OCI-LY7 (cell line): ENCODE data around the gene TLE6. TPM values are rescaled to one million over a fixed set of nuclear protein-coding genes. Genes with fewer than 3 reads are reported as not detected.

ENCODE experiments used
- BruUV-seq: library from RNA; stranded (reverse); fragments of 400-500 nt; replicated peaks from 2 replicates; lab custom pipeline; 2021; lab: Mats Ljungman, UMichigan
- CTCF ChIA-PET: fragments of 300-600 bp; sonication (Branson Sonifier 250); formaldehyde crosslinking; loops from one replicate; lab custom pipeline; 2022; ENCODE audit warnings: antibody characterized with exemption; ENCODE audit not compliant: unreplicated experiment; lab: Charles Lee
- POLR2A ChIA-PET: fragments of 300-600 bp; sonication (Branson Sonifier 250); formaldehyde crosslinking; loops from one replicate; lab custom pipeline; 2022; ENCODE audit warnings: antibody characterized with exemption; lab: Charles Lee
- DNase-seq: peaks from one replicate; pipeline ENCODE4 v3.0.0-alpha.2; 2015; ENCODE audit warnings: low spot score
- H2AFZ ChIP-seq: fragments of 200-600 bp; sonication (generic), shearing (Covaris generic); 2 replicates; pipeline ENCODE4 v1.6.1; 2014; ENCODE audit warnings: mild to moderate bottlenecking, antibody characterized with exemption, low read length, moderate library complexity
- H3K27ac ChIP-seq: fragments of 200-600 bp; sonication (generic); 2 replicates; pipeline ENCODE4 v1.5.1; 2014; ENCODE audit warnings: mixed run types, low read depth, mild to moderate bottlenecking, moderate library complexity, low read length, inconsistent platforms; ENCODE audit not compliant: poor library complexity, severe bottlenecking
- H3K36me3 ChIP-seq: fragments of 200-600 bp; sonication (generic); 2 replicates; pipeline ENCODE4 v1.6.1; 2014; ENCODE audit warnings: mild to moderate bottlenecking, antibody characterized with exemption, low read length, moderate library complexity, mixed read lengths; ENCODE audit not compliant: insufficient read depth
- H3K4me1 ChIP-seq: fragments of 200-600 bp; sonication (generic); 2 replicates; pipeline ENCODE4 v1.5.1; 2014; ENCODE audit warnings: mild to moderate bottlenecking, low read length; ENCODE audit not compliant: insufficient read depth, poor library complexity, severe bottlenecking
- H3K4me2 ChIP-seq: fragments of 200-600 bp; sonication (generic); 2 replicates; pipeline ENCODE4 v1.6.1; 2014; ENCODE audit warnings: mild to moderate bottlenecking, low read length
- H3K4me3 ChIP-seq: fragments of 200-600 bp; sonication (generic); 2 replicates; pipeline ENCODE4 v1.5.1; 2014; ENCODE audit warnings: mild to moderate bottlenecking, low read depth, low read length; ENCODE audit not compliant: poor library complexity, severe bottlenecking
- H3K79me2 ChIP-seq: fragments of 200-600 bp; sonication (generic); 2 replicates; pipeline ENCODE4 v1.6.1; 2016; ENCODE audit warnings: low read depth, mild to moderate bottlenecking, low read length, moderate library complexity, mixed read lengths; ENCODE audit not compliant: insufficient read depth
- H3K9me2 ChIP-seq: fragments of 200-600 bp; sonication (generic); 2 replicates; pipeline ENCODE4 v1.6.1; 2016; ENCODE audit warnings: mild to moderate bottlenecking, low read length, mixed read lengths; ENCODE audit not compliant: insufficient read depth
- H3K9me3 ChIP-seq: fragments of 200-600 bp; sonication (generic); 2 replicates; pipeline ENCODE4 v1.6.1; 2014; ENCODE audit warnings: mild to moderate bottlenecking, mixed run types, low read length, mixed read lengths
- H4K20me1 ChIP-seq: fragments of 200-600 bp; sonication (generic); 2 replicates; pipeline ENCODE4 v1.6.1; 2014; ENCODE audit warnings: mild to moderate bottlenecking, antibody characterized with exemption, low read length, moderate library complexity, mixed read lengths; ENCODE audit not compliant: insufficient read depth
- CTCF ChIP-seq: fragments of 200-600 bp; sonication (generic); conservative IDR thresholded peaks from 2 replicates; pipeline ENCODE4 v1.5.1; 2014; ENCODE audit warnings: mild to moderate bottlenecking, antibody characterized with exemption, low read length, moderate library complexity, mixed read lengths
- EZH2phosphoT487 ChIP-seq: fragments of 200-600 bp; sonication (generic); IDR thresholded peaks from 2 replicates; pipeline ENCODE4 v1.6.1; 2018; ENCODE audit warnings: low read depth, borderline replicate concordance, mild to moderate bottlenecking, mixed run types, antibody characterized with exemption, low read length, moderate library complexity, mixed read lengths
- intact Hi-C: fragments of 100-400 bp; cut with micrococcal nuclease; formaldehyde crosslinking; loops from one replicate; pipeline ENCODE4 v1.10.0; 2022; ENCODE audit not compliant: unreplicated experiment
- total RNA-seq, 2 experiments: library from RNA; depleted of rRNA in 1 of 2; stranded (reverse); fragments of >200 nt in 1 of 2; shearing (Covaris generic) in 1 of 2; gene quantifications; 2 replicates each; pipeline ENCODE4 v1.2.3, GENCODE V29; 2014 to 2022

Gene TLE6
- total RNA-seq, 2 experiments from 2014 or later: 15.9 to 21.5 TPM

GRCh38 chr19:3031607-3031867 is 54.2 kb downstream of the TLE6 start:
- DNase-seq: no peak
- ChIA-PET CTCF (no interaction called here), POLR2A (interaction anchor here (0.9 kb wide), 1 partner anchor 27 kb away, joined by 3 read pairs; no protein-coding TSS in a partner anchor)
- Histone ChIP-seq H3K4me2 (no peak overlapping the region), H2AFZ (no peak overlapping the region), H4K20me1 (no peaks in the 10 kb centered on the region), H3K4me1 (peaks cover 20% of the 10 kb centered on the region), H3K79me2 (no peaks in the 10 kb centered on the region), H3K4me3 (no peak overlapping the region), H3K36me3 (no peaks in the 10 kb centered on the region), H3K27ac (no peak overlapping the region), H3K9me2 (no peaks in the 10 kb centered on the region), H3K9me3 (no peaks in the 10 kb centered on the region)
- intact Hi-C loops: no loop called here
- TF ChIP-seq CTCF (no peak), EZH2phosphoT487 (no peak)
- BruUV-seq: no TSS peak

- POLR2A ChIA-PET: no interaction called here
- peaks cover 16% of the 10 kb centered on the region for H3K4me1 ChIP-seq
- H4K20me1 ChIP-seq: no peaks in the 10 kb centered on the region
- H2AFZ ChIP-seq: no peak overlapping the region
- H3K9me3 ChIP-seq: no peaks in the 10 kb centered on the region
- H3K4me3 ChIP-seq: no peak overlapping the region
- BruUV-seq: no TSS peak
- H3K27ac ChIP-seq: no peak overlapping the region
- intact Hi-C loops: no loop called here
- TF ChIP-seq EZH2phosphoT487: no peak
- no peak for TF ChIP-seq CTCF
- DNase-seq: no peak
- no peak overlapping the region for H3K4me2 ChIP-seq
- no peaks in the 10 kb centered on the region for H3K9me2 ChIP-seq
- CTCF ChIA-PET: no interaction called here
- no peaks in the 10 kb centered on the region for H3K79me2 ChIP-seq
- no peaks in the 10 kb centered on the region for H3K36me3 ChIP-seq
These were observed 56.4 kb downstream of the TLE6 start for GRCh38 chr19:3033595-3034405.

GRCh38 chr19:3034406-3034655 is 57.0 kb downstream of the TLE6 start:
- POLR2A ChIA-PET: no interaction called here
- CTCF ChIA-PET: interaction anchor here (1.3 kb wide), 1 partner anchor 84 kb away, joined by 3 read pairs; no protein-coding TSS in a partner anchor
- H2AFZ ChIP-seq: no peak overlapping the region
- no peak for DNase-seq
- H3K4me3 ChIP-seq: no peak overlapping the region
- no TSS peak for BruUV-seq
- H3K4me1 ChIP-seq: peaks cover 15% of the 10 kb centered on the region
- H3K79me2 ChIP-seq: no peaks in the 10 kb centered on the region
- no peaks in the 10 kb centered on the region for H3K36me3 ChIP-seq
- H3K9me3 ChIP-seq: no peaks in the 10 kb centered on the region
- no peaks in the 10 kb centered on the region for H3K9me2 ChIP-seq
- H3K27ac ChIP-seq: no peak overlapping the region
- H3K4me2 ChIP-seq: peak overlapping the region; percentile 92
- no peaks in the 10 kb centered on the region for H4K20me1 ChIP-seq
- intact Hi-C loops: no loop called here
- no peak for TF ChIP-seq EZH2phosphoT487
